D721Med (cell line): ENCODE results near the gene DEFB127.
A peak's percentile ranks its signal among the peaks of the same experiment; 100 is the strongest.
"Not testable (repeated sequence)": the region's sequence is repeated elsewhere in the genome, so short reads cannot be mapped to it uniquely, and the experiment has no call there.

Experiments
- DNase-seq: peaks from one replicate; pipeline ENCODE4 v3.0.0; 2011; ENCODE audit warnings: low spot score; ENCODE audit not compliant: insufficient read length
- FAIRE-seq: peaks from 2 replicates; lab custom pipeline; 2011; peaks lifted over from hg19 to GRCh38; lab: Jason Lieb, UNC
- TF ChIP-seq, protein P1 (sequence below): IDR thresholded peaks from 2 replicates; pipeline ENCODE4 v1.5.1; 2012; ENCODE audit warnings: mild to moderate bottlenecking, control low read depth; ENCODE audit not compliant: insufficient read depth; ENCODE audit errors: missing control alignments

The DEFB127 gene

DNA sequence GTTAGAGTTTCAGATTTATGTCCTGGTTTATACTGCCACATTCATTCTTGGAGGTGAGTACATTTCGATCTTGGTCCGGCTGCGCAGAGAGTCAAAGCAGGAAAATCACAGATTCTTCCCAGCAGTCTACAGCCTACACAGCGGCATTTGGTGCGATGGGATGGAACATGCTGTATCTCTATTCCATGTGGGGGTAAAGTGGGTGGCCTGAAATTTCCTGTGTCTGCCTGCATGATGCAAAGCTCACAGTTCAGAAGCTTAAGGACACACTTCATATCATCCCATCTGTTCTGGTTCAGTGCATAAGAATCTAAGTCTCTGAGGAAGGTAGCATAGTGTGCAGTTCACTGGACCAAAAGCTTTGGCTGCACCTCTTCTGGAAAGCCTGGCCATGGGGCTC, at the start of gene DEFB127:
TSS of gene DEFB127 (plus strand) at position 301 of the 400 bp plus-strand sequence. CDS start at position 392, 91 bp downstream.
- TF ChIP-seq, protein P1, sequence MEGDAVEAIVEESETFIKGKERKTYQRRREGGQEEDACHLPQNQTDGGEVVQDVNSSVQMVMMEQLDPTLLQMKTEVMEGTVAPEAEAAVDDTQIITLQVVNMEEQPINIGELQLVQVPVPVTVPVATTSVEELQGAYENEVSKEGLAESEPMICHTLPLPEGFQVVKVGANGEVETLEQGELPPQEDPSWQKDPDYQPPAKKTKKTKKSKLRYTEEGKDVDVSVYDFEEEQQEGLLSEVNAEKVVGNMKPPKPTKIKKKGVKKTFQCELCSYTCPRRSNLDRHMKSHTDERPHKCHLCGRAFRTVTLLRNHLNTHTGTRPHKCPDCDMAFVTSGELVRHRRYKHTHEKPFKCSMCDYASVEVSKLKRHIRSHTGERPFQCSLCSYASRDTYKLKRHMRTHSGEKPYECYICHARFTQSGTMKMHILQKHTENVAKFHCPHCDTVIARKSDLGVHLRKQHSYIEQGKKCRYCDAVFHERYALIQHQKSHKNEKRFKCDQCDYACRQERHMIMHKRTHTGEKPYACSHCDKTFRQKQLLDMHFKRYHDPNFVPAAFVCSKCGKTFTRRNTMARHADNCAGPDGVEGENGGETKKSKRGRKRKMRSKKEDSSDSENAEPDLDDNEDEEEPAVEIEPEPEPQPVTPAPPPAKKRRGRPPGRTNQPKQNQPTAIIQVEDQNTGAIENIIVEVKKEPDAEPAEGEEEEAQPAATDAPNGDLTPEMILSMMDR: no peak
- FAIRE-seq: no peak
- no peak for DNase-seq

- TF ChIP-seq, protein P1: no peak
- FAIRE-seq: no peak
- DNase-seq: no peak
Observed at GRCh38 chr20:112396-112795, 44.9 kb upstream of the DEFB127 start.

- FAIRE-seq (no peak), DNase-seq (no peak)
- TF ChIP-seq, protein P1: no peak
Observed at GRCh38 chr20:117518-117917, 39.7 kb upstream of the DEFB127 start.

- FAIRE-seq, DNase-seq: not testable (repeated sequence)
Observed at GRCh38 chr20:129786-130323, 27.4 kb upstream of the DEFB127 start.

DNA sequence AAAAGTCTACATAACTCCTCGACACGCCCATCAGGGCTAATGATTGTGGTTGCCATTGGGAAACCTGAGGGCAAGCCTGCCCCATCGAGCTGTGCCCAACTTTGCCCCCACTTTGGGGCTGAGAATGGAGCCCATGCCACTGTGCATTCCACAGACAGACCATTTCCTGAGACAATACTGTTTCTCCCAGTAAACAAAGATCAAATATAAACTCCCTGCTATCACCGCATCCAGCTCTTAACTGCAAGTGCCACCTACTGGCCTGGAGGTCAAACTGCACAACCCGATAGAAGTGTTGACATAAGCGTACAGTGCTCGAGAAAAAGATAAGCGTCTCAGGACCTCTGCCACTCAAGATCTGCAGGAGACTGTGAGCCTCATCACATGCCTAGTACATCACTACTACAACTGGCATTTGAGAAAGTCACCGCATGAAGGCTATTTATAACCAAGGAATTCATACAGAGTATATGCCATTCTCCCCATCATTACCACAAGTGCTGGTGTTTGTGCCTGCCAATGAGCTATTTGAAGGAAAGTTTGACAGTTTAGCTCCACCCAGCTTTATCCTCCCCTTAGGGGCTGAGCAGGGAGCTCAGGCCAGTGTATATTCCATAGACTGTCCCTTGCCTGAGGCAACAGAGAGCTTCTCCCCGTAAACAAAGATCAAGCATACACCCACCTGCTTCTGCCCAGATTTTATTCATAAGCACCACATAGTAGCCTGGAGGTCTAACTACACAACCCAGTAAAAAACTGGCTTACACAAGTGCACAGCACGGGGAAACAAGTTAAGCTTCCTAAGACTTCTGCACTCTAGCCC, 19.4 kb upstream of the DEFB127 start:
- no peak for FAIRE-seq
- TF ChIP-seq, protein P1: peak; percentile 29
- DNase-seq: no peak

DNA sequence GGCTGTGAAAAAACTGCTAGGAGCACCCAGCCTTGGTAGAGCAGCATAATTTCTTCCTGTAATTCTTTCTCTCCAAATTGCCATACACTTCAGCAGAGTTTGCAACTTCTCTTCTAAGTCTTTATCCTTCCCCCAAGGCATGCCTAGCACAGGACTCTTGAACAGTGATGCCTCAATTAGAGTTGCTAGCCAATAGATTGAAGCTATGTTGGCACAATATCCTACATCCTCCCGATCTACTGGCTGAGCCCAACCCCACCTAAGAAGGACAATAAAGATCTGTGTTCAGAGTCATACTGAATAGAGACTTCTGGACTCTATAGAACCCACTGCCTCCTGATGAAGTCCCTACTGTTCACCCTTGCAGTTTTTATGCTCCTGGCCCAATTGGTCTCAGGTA, 15.0 kb upstream of the DEFB127 start, which contains the start of gene DEFB126:
TSS of gene DEFB126 (plus strand) at position 301 of the 400 bp plus-strand sequence. CDS start at position 340, 39 bp downstream.
- DNase-seq (no peak), FAIRE-seq (no peak)
- TF ChIP-seq, protein P1: no peak

GRCh38 chr20:145877-146276, 11.4 kb upstream of the DEFB127 start:
- DNase-seq (no peak), FAIRE-seq (no peak)
- TF ChIP-seq, protein P1: no peak
